B cell (primary cell): ENCODE measurements around the gene CSNK1G1. TPM values are rescaled to one million over a fixed set of nuclear protein-coding genes. Genes with fewer than 3 reads are reported as not detected.

Experiments
- ATAC-seq: fragments of 200-7000 bp; cut with Tn5 transposase; one replicate; pipeline ENCODE4 v1.10.0; 2021; ENCODE audit warnings: low read depth, mild to moderate bottlenecking, moderate number of reproducible peaks, moderate library complexity
- CTCF ChIA-PET: fragments of 350-600 bp; sonication (Branson Sonifier 250); formaldehyde crosslinking; loops from one replicate; lab custom pipeline; 2021; ENCODE audit warnings: antibody characterized with exemption, inconsistent platforms; lab: Charles Lee
- POLR2A ChIA-PET: fragments of 350-600 bp; sonication (Branson Sonifier 250); formaldehyde crosslinking; loops from one replicate; lab custom pipeline; 2021; ENCODE audit warnings: antibody characterized with exemption; lab: Charles Lee
- DNase-seq: peaks from one replicate; pipeline ENCODE4 v3.0.0; 2013
- H2AFZ ChIP-seq: 2 replicates; pipeline ENCODE4 v1.6.1; 2012; ENCODE audit warnings: mild to moderate bottlenecking, low read depth, low read length; ENCODE audit not compliant: insufficient read depth, poor library complexity, severe bottlenecking
- H3K27ac ChIP-seq, 2 donors: 1 replicate in 1 of 2; 2 replicates in 1 of 2; pipeline ENCODE4 v1.5.1; 2012 to 2013; ENCODE audit warnings: low read length in 2 of 2, mild to moderate bottlenecking in 2 of 2, moderate library complexity in 1 of 2
- H3K27me3 ChIP-seq, 4 experiments: fragments of 200-600 bp in 1 of 4; sonication (generic) in 1 of 4; replicated peaks in 1 of 4; 1 replicate in 2 of 4; 2 replicates in 2 of 4; pipeline versions ENCODE4 v1.6.1 to v1.7.0; 2013 to 2016; ENCODE audit warnings: low read length in 3 of 4, mild to moderate bottlenecking in 2 of 4, mixed read lengths in 1 of 4, moderate library complexity in 1 of 4; ENCODE audit not compliant: insufficient read depth in 4 of 4, control insufficient read depth in 3 of 4; ENCODE audit errors: control extremely low read depth in 1 of 4
- H3K36me3 ChIP-seq, 2 experiments: replicated peaks in 1 of 2; 1 replicate in 1 of 2; 2 replicates in 1 of 2; pipeline versions ENCODE4 v1.6.1 to v1.7.1; 2013; ENCODE audit warnings: low read length in 1 of 2; ENCODE audit not compliant: insufficient read depth in 2 of 2, control insufficient read depth in 1 of 2; ENCODE audit errors: control extremely low read depth in 1 of 2, extremely low read depth in 1 of 2
- H3K4me1 ChIP-seq, 2 donors: fragments of 200-600 bp in 1 of 2; sonication (generic) in 1 of 2; 1 replicate in 1 of 2; 2 replicates in 1 of 2; pipeline versions ENCODE4 v1.5.1 to v1.6.1; 2013 to 2017; ENCODE audit warnings: low read length in 2 of 2; ENCODE audit not compliant: control insufficient read depth in 2 of 2, insufficient read depth in 2 of 2
- H3K4me2 ChIP-seq: replicated peaks from 2 replicates; pipeline ENCODE3; 2012; ENCODE audit warnings: mild to moderate bottlenecking, low read depth, low read length; ENCODE audit not compliant: poor library complexity, severe bottlenecking
- H3K4me3 ChIP-seq, 5 experiments: fragments of 200-600 bp in 1 of 5; sonication (generic) in 1 of 5; 1 replicate in 3 of 5; 2 replicates in 2 of 5; pipeline versions ENCODE4 v1.5.1 to v1.7.0; 2011 to 2016; ENCODE audit warnings: low read length in 4 of 5, mild to moderate bottlenecking in 4 of 5, low read depth in 2 of 5, control low read depth in 1 of 5, moderate library complexity in 1 of 5; ENCODE audit not compliant: insufficient read depth in 1 of 5; ENCODE audit errors: control extremely low read depth in 1 of 5, extremely low read depth in 1 of 5
- H3K79me2 ChIP-seq: fragments of 200-600 bp; sonication (generic); one replicate; pipeline ENCODE4 v1.6.0; 2016; ENCODE audit warnings: low read length; ENCODE audit not compliant: control insufficient read depth, insufficient read depth
- H3K9ac ChIP-seq: fragments of 200-600 bp; sonication (generic); 2 replicates; pipeline ENCODE4 v1.6.1; 2017; ENCODE audit warnings: mild to moderate bottlenecking, low read length, moderate library complexity
- H3K9me3 ChIP-seq, 3 donors: one replicate each; pipeline versions ENCODE4 v1.6.1 to v1.7.1; 2013; ENCODE audit warnings: low read length in 2 of 3; ENCODE audit not compliant: control insufficient read depth in 2 of 3, insufficient read depth in 1 of 3; ENCODE audit errors: control extremely low read depth in 1 of 3
- H4K20me1 ChIP-seq: 2 replicates; pipeline ENCODE4 v1.6.0; 2012; ENCODE audit warnings: mild to moderate bottlenecking, low read length; ENCODE audit not compliant: insufficient read depth, control insufficient read depth, poor library complexity, severe bottlenecking
- H3K27ac Mint-ChIP-seq: one replicate; pipeline ENCODE4 v1.8.0; 2021; ENCODE audit warnings: mixed read lengths
- H3K27me3 Mint-ChIP-seq: one replicate; pipeline ENCODE4 v1.8.0; 2021; ENCODE audit warnings: mixed read lengths
- H3K4me1 Mint-ChIP-seq: one replicate; pipeline ENCODE4 v1.8.0; 2021; ENCODE audit warnings: mixed read lengths
- H3K4me3 Mint-ChIP-seq: one replicate; pipeline ENCODE4 v1.8.0; 2021; ENCODE audit warnings: mixed read lengths
- H3K9me3 Mint-ChIP-seq: one replicate; pipeline ENCODE4 v1.8.0; 2022; ENCODE audit warnings: mixed read lengths; ENCODE audit not compliant: insufficient read depth
- EZH2 ChIP-seq: IDR thresholded peaks from 2 replicates; pipeline ENCODE4 v1.6.1; 2012; ENCODE audit warnings: borderline replicate concordance, low read depth, mild to moderate bottlenecking, moderate library complexity, low read length; ENCODE audit not compliant: insufficient read depth, poor library complexity, severe bottlenecking
- WGBS: methylation state at CpG from one replicate; pipeline ENCODE4 v1.1.5; 2013; ENCODE audit warnings: missing lambda C conversion rate; ENCODE audit not compliant: insufficient coverage; 5-methylcytosine and 5-hydroxymethylcytosine counted together
- intact Hi-C: fragments of 100-400 bp; cut with micrococcal nuclease; formaldehyde crosslinking; loops from one replicate; pipeline ENCODE4 v1.10.0; 2022
- polyA plus RNA-seq: library from polyadenylated mRNA; depleted of rRNA; stranded (reverse); fragments of >200 nt; gene quantifications from 2 replicates; pipeline ENCODE4 v1.2.3, GENCODE V29; 2012
- total RNA-seq, 2 donors: library from RNA; stranded (reverse); fragments of 120-200 nt in 1 of 2; gene quantifications; 1 replicate in 1 of 2; 2 replicates in 1 of 2; pipeline versions ENCODE4 v1.2.3 to v1.2.4, GENCODE V29; 2013 to 2022
- TF ChIP-seq, protein P1 (sequence below): fragments of 200-600 bp; IDR thresholded peaks from one replicate; pipeline ENCODE4 v1.8.0; 2022; ENCODE audit warnings: antibody characterized with exemption, mild to moderate bottlenecking

The CSNK1G1 gene
- total and polyA plus RNA-seq, 2 donors (not counting 1 experiment from before 2014, with no cell fraction given), result 5.2 to 40.3 TPM

DNA sequence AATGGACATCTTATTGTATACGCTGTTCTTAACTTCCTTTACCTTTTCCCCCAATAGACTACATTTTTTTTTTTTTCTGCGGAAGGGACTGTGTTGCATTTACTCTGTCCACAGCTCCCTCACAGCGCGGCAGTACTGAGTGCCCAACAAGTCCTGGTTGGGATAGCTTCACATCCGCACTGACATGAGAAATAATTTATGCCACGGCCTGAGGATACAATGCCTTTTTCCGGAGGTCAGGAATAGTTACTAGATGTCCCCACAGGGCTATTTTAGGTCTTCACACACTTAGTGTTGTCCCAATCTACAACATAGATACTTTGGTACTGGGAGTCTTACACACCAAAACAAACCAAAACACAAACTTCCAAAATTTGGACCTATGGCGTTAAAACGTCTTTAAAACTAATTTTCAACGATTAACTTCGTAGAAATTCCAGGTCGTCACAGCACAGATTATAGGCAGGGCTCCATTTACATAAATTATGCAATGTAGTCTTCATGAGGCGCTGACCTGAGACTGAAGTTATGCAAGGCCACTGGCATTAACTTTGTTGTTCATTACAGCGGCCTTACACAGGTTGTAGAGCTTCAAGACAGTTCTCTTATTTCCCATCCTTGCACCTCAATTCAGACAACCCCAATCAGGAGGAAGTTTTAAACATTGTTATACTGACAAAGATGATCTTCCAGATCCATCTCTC lies 192.2 kb downstream of the CSNK1G1 start:
- no peak for ATAC-seq
- Histone ChIP-seq H4K20me1 (peaks cover 28% of the 10 kb centered on the region), H3K9me3 (no peaks in the 10 kb centered on the region), H3K79me2 (peaks cover 33% of the 10 kb centered on the region), H3K27ac (peak overlapping the region; percentile 72 to 84), H3K4me2 (peak overlapping the region; percentile 88), H3K36me3 (peaks cover 3 to 31% of the 10 kb centered on the region in 2 experiments), H3K4me1 (peaks cover 37 to 50% of the 10 kb centered on the region in 2 donors), H3K4me3 (peak overlapping the region; percentile 46 to 85 (median 65)), H2AFZ (peak overlapping the region; percentile 78), H3K27me3 (no peaks in the 10 kb centered on the region), H3K9ac (peak overlapping the region; percentile 75)
- TF ChIP-seq EZH2, result no peak
- TF ChIP-seq, protein P1, sequence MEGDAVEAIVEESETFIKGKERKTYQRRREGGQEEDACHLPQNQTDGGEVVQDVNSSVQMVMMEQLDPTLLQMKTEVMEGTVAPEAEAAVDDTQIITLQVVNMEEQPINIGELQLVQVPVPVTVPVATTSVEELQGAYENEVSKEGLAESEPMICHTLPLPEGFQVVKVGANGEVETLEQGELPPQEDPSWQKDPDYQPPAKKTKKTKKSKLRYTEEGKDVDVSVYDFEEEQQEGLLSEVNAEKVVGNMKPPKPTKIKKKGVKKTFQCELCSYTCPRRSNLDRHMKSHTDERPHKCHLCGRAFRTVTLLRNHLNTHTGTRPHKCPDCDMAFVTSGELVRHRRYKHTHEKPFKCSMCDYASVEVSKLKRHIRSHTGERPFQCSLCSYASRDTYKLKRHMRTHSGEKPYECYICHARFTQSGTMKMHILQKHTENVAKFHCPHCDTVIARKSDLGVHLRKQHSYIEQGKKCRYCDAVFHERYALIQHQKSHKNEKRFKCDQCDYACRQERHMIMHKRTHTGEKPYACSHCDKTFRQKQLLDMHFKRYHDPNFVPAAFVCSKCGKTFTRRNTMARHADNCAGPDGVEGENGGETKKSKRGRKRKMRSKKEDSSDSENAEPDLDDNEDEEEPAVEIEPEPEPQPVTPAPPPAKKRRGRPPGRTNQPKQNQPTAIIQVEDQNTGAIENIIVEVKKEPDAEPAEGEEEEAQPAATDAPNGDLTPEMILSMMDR, result no peak
- H3K27ac Mint-ChIP-seq, result peak overlapping the region; percentile 96
- no peaks in the 10 kb centered on the region for H3K27me3 Mint-ChIP-seq
- H3K4me3 Mint-ChIP-seq, result peak overlapping the region; percentile 92
- POLR2A ChIA-PET, result interaction anchor here (0.6 to 4.5 kb wide), 12 partner anchors 9 to 1092 kb away, joined by 3 to 55 read pairs (median 6); partner anchors contain the start of genes CIAO2A, SNX22 and TRIP4
- CTCF ChIA-PET, result interaction anchor here (0.7 to 4.7 kb wide), 9 partner anchors 11 to 490 kb away, joined by 3 to 45 read pairs (median 5); partner anchors contain the start of genes CIAO2A and TRIP4
- DNase-seq, result no peak
- no peaks in the 10 kb centered on the region for H3K9me3 Mint-ChIP-seq
- peaks cover 46% of the 10 kb centered on the region for H3K4me1 Mint-ChIP-seq
- WGBS, result 21% methylated on average over 12 of the region's 14 CpGs
- intact Hi-C loops, result loop anchor here (1.0 to 5.0 kb wide), 9 partner anchors 11 to 1123 kb away; partner anchors contain the start of genes APH1B, CIAO2A, CSNK1G1 and PARP16
